Fibroblast of peridontal ligament (primary cell): ENCODE results near the gene GMEB1.
"Not testable (repeated sequence)": the region's sequence is repeated elsewhere in the genome, so short reads cannot be mapped to it uniquely, and the experiment has no call there.

Experiments
- DNase-seq: peaks from one replicate; pipeline ENCODE4 v3.0.0-alpha.2; 2010; ENCODE audit errors: extremely low read depth

The GMEB1 gene, protein sequence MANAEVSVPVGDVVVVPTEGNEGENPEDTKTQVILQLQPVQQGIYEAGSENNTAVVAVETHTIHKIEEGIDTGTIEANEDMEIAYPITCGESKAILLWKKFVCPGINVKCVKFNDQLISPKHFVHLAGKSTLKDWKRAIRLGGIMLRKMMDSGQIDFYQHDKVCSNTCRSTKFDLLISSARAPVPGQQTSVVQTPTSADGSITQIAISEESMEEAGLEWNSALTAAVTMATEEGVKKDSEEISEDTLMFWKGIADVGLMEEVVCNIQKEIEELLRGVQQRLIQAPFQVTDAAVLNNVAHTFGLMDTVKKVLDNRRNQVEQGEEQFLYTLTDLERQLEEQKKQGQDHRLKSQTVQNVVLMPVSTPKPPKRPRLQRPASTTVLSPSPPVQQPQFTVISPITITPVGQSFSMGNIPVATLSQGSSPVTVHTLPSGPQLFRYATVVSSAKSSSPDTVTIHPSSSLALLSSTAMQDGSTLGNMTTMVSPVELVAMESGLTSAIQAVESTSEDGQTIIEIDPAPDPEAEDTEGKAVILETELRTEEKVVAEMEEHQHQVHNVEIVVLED

DNA sequence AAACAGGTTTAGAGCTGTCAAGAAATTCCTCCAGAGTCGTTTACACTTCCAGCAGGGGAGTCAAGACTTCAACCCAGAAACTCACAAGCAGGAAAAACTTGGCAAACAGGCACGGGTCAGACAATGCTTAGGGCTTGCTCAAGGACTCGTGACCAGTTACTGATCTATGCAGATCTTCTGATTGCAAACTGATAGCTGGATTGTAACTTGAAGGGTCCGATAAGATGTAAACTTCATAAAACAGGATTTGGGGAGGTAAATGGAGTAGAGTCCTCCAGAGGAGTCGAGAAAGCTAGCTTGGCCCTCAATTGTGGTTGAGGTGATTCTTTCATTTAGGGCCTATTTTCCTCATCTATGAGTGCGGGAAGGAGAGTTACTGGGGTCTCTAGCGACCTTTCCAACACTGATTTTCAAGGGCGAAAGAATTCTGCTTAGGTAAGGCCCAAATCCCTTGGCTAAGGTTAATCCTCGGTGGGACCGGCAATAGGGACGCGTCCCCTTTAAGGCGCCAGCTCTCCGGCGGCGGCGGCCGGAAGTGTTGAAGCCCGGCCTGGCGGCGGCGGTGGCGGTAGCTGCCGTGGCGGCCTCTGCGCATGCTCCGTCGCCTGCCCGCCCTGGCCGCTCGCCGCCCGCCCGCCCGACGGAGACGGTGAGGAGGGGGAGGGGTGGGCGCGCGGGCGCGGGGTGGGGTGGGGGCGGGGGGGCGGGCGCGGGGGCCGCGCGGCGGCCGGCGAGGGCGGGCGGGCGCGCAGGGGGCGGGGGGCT is at the start of gene GMEB1:
GMEB1 (plus strand) TSS at position 594 of the 765 bp plus-strand sequence. CDS start 14,829 bp downstream, outside the sequence.
- DNase-seq: peak; percentile 72

DNA sequence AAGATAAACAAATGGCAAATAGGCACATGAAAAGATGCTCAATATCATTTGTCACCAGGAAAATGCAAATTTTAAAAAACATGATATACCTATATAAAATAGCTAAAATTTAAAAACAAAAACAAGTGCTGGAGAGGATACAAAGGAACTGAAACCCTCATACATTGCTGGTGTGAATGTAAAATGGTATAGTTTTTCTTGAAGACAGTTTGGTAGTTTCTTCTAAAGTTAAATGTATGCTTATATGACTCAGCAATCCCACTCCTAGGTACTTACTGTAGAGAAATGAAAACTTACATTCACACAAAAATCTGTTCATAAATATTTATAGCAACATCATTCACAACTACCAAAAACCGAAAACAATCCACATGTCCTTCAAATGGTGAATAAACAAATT is 36.9 kb upstream of the GMEB1 start:
- DNase-seq: no peak

DNA sequence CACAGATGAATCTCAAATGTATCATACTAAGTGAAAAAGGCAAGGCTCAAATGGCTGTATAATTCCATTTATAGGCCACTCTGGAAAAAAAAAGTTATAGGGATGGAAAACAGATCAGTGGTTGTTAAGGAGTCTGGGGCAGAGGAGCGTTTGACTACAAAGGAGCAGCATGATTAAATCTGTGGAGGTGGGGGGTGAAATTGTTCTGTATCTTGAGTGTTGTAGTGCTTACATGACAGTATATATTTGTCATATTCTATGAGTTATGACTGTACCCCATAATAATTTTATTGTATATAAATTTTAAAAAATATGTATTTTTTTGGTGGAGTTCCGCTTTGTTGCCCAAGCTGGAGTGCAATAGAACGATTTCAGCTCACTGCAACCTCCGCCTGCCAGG is 36.0 kb upstream of the GMEB1 start:
- no peak for DNase-seq

DNA sequence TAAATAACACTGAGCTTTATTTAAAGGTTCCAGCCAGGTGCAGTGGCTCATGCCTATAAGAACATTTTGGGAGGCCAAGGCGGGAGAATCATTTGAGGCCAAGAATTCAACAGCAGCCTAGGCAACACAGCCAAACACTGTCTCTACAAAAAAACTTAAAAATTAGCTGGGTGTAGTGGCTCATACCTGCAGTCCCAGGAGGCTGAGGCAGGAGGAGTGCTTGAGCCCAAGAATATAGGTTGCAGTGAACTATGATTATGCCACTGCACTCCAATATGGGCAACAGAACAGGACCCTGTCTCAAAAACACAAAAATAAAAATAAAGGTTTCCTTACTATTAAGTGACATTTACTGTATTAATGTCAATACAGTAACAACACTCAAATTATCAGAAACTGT is 27.8 kb upstream of the GMEB1 start:
- no peak for DNase-seq

DNA sequence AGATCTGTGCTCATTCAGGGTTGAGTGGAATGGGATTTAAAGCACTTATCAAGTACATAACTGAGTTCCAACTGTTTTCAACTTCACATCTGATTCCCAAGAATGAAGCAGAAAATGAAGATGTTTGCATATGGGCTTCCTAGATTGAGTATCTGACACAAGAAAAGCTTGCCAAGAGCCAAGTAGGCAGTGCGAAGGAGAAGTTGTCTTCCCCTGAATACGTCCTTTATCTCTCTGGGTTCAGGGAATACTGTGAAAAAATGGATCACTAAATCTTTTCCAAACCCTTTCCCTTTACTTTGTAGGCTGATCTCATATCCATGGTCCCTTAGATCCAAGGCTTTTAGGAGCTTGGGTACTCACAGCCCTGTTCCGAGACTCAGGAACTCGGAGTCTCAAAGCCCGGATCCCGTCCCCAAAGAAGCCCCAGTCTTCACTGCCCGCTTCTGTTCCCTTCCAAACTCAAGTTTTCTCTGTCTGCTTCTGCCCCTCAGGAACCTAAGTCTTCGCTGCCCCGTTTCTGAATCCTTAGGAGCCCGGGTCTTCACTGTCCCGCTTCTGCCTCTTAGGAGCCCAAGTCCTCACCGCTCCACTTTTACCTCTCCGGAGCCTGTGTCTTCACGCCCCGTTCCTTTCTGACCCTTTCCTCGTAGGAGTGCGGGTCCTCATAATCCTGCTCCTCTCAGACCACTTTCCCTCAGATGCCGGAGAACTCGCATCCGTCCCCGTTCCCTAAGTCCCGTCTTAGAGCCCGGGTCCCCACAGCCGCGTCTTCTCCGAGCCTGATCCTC is 26.3 kb upstream of the GMEB1 start:
- no peak for DNase-seq

DNA sequence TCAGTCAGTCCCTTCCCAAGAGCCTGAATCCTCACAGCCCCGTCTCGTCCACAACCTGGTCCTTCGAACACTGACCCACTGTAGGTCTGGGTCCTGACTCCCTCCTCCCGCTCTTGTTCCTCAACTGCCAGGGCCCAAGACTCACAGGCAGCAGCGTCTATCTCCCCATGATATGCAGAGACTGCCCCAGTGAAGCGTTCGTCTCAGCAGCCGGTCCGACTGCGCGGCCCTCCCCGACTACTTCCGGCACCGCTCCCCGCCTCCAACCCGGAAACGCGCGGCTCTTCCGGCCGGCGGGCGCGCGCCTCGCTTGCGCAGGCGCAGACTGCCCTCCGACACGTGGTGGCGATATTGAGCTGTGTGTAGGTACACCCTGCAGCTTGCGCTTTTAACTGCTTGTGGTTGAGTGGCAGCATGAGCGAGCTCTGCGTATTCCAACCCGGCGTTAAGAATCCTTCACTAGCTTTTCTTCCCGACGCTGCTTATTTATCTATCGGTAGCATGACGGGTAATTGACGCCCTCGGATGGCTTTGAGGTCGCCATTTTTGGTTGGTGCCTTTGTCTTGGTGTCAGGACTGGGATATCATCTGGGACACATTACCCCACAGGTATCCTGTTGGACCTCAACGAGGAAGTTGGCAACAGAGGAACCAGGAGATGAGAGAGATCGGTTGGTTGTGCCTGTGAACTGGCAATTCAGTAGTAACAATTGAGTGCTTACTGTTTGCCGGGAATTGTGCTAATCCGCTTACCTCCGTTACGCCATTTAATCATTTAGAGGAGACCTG is 25.5 kb upstream of the GMEB1 start, which contains the start of gene TAF12:
TAF12 (minus strand) TSS at position 221 of the 789 bp plus-strand sequence. CDS start 20,986 bp downstream, outside the sequence.
- peak; percentile 93 for DNase-seq

DNA sequence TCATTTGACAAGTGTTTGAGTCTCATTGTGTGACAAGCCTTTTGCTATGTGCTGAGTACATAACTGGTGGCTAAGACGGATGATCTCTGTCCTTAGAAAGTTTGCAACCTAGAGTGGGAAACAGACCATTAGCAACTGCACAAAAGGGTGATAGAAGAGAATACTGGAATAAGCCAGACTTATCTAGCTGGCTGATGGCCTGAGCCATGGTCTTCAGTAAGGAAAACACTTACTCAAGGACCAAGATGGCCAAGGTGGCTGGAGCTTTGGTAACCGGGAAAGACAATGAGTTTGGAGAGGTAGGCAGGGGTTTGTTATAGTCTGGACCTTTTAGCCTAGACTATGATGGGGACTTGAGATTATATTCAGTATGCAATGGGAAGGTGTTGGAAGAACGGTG is 24.1 kb upstream of the GMEB1 start:
- DNase-seq: no peak

DNA sequence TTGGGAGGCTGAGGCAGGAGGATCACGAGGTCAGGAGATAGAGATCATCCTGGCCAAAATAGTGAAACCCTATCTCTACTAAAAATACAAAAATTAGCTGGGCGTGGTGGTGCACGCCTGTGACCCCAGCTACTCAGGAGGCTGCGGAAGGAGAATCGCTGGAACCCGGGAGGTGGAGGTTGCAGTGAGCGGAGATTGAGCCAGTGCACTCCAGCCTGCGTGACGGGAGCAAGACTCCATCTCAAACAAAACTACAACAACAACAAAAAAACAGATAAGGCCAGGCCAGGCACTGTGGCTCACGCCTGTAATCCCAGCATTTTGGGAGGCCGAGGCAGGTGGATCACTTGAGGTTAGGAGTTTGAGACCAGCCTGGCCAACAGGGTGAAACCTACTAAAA is 23.2 kb upstream of the GMEB1 start:
- DNase-seq: not testable (repeated sequence)

DNA sequence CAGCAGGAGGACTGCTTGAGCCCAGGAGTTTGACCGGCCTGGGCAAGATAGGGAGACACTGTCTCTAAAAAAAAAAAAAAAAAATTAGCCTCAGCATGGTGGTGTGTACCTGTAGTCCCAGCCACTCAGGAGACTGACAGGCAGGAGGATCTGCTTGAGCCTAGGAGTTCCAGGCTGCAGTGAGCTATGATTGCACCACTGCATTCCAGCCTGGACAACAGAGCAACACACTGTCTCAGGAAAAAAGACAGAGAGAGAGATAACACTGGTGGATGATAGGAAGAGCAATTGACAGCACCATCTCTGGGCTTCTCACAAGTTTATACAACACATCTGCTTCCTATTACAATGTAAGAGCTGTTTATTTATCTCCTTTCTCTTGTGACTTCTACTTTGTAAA is 22.5 kb upstream of the GMEB1 start:
- peak; percentile 65 for DNase-seq

DNA sequence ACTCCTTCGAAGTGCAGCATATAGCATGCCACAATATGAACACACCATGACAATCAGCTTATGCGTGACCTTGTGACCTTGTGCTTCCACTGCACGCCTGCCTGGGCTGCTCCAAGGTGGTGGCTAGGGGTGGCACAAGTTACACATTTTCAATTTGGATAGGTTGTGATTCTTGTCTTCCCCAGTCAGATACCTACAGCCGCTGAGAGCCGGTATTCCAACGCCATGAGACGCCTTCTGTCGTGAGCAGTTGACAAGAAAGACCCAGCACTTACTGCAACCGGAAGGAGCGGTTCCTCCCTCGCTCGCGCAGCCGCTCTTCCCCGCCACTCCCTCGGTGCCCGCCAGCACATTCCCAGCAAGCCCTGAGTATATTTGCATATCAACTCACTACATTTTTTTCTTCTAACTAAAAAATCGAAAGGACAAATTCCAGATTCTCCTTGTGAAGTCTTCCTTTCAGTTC is 20.5 kb upstream of the GMEB1 start:
- DNase-seq: no peak

DNA sequence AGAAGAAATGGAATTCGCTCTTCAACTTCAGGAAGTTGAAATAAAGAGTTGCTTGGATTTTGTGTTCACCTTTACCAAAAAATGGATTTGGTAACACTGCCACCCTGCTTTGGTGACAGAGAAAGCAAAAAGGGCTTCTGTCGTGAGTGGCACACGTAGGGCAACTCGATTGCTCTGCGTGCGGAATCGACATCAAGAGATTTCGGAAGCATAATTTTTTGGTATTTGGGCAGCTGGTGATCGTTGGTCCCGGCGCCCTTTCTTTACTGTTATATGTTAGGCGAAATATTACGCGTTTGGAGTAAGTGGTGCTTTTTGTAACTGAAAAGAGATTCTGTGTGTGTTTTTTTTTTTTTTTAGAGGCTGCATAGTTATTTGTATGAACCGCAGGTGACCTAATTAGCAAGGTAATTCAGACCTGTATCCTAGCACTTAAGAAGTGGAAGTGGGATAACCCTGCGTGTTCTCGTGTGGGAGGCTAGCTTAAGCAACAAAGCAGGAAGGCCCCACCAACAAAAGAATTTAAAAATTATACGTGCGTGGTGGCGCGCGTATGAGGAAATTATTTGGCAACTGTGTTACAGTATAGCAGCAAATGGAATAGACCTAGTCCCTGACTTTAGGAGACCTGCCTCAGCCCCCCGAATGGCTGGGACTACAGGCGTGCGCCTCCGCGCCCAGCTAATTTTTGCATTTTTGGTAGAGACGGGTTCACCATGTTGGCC is 19.9 kb upstream of the GMEB1 start, which contains the start of gene RNU11:
RNU11 (plus strand) TSS at position 127 of the 725 bp plus-strand sequence.
- peak; percentile 99 for DNase-seq

DNA sequence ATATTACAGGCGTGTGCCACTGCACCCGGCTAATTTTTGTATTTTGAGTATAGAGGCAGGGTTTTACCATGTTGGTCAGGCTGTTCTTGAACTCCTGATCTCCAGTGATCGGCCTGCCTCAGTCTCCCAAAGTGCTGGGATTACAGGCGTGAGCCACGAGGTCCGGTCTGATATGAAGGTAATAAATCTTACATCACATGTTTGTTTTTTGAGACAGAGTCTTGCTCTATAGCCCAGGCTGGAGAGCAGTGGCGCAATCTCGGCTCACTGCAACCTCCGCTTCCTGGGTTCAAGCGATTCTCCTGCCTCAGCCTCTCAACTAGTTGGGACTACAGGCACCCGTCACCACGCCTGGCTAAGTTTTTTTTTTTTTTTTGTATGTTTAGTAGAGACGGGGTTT is 15.5 kb upstream of the GMEB1 start:
- DNase-seq: not testable (repeated sequence)

DNA sequence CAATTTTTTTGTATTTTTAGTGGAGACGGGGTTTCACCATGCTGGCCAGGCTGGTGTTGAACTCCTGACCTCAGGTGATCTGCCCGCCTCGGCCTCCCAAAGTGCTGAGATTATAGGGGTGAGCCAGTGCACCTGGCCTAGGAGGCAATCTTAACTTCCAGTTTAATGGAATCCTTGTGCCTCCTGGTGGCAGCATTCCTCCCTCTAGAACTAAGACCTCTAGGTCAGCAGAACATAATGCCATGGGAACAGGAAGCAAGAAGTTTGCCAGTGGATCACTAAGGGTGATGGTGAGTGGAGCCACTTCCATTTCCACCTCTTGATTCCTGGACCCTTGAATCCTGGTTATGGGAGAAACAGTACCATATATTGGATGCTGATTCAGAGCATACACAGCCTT is 14.7 kb upstream of the GMEB1 start:
- DNase-seq: peak; percentile 43

DNA sequence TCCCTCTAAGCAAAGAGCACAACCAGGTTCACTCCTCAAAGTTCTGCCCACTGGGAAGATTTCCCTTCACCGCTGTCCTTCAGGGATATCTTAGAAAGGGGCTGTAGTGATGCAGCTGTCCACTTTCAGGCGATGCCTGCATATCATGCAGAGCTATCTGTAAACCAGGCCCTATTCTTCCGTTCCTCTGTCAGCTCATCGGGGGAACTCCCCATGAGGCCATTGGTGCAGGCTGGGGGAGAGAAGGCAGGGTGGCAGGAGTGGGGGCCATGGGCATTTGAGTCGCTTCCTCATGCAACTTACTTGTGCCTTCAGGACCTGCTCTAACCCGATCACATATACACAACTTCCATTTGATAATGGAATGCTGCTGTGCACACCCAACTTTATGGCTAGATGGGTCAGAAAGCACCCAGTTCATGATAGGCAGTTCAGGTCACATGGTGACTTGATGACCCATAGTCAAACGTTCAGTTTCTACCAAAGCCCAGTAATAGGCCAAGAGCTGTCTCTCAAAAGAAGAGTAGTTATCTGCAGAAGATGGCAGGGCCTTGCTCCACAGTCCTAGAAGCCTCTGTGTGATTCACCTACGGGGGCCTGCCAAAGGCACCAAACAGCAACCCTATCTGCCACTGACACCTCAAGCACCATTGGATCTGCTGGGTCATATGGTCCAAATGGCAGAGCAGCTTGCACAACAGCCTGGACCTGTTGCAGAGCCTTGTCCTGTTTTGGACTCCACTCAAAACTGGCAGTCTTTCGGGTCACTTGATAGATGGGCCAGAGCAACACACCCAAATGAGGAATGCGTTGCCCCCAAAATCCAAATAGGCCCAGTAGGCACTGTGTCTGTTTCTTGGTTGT is 12.9 kb upstream of the GMEB1 start:
- not testable (repeated sequence) for DNase-seq

DNA sequence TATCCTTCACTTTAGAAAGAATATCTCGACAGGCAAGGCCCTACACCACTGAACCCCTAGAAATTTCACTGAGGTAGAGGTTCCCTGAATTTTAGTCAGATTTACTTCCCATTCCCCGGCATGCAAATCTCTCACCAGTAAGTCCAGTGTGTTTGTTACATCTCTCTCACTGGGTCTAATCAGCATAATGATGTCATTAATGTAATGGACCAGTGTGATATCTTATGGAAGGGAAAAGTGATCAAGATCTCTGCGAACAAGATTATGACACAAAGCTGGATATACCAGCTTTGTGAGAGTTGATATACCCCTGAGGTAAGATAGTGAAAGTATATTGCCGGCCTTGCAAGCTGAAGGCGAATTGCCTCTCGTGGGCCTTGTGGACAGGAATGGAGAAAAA is 12.2 kb upstream of the GMEB1 start:
- DNase-seq: no peak

DNA sequence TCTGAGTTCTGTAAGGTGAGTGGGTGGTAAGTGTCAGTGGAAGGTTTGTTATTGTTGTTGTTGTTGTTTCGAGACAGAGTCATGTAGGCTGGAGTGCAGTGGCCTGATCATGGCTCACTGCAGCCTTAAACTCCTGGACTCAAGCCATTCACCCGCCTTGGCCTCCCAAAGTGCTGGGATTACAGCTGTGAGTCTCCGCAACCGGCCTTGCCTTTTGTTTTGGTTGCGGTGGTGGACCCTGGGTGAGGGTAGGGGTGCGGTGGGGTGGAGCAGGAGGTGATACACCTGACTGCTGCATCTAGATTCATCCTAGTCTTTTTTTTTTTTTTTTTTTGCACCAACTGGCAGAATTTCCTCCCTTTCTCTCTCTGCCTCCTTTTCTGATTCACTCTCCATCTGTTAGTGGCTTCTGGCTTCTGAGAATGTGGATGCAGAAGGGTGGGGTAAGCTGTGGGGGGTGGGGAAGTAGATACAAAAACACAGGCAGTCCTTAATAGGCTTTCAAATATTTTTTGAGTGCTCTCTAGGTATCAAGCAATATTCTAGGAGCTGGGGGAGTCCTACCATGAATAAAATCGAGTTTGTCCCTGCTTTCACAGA is 4.6 kb upstream of the GMEB1 start:
- DNase-seq: peak; percentile 8

DNA sequence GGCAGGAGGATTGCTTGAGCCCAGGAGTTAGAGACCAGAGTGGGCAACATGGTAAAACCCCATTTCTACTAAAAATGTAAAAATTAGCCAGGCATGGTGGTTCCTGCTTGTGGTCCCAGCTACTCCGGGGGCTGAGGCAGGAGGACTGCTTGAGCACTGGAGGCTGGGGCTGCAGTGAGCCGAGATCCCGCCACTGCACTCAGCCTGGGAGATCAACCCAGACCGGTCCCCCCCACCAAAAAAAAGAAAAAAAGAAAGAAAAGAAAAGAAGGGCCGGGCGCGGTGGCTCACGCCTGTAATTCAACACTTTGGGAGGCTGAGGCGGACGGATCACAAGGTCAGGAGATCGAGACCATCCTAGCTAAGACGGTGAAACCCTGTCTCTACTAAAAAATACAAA is 1.8 kb upstream of the GMEB1 start:
- no peak for DNase-seq

DNA sequence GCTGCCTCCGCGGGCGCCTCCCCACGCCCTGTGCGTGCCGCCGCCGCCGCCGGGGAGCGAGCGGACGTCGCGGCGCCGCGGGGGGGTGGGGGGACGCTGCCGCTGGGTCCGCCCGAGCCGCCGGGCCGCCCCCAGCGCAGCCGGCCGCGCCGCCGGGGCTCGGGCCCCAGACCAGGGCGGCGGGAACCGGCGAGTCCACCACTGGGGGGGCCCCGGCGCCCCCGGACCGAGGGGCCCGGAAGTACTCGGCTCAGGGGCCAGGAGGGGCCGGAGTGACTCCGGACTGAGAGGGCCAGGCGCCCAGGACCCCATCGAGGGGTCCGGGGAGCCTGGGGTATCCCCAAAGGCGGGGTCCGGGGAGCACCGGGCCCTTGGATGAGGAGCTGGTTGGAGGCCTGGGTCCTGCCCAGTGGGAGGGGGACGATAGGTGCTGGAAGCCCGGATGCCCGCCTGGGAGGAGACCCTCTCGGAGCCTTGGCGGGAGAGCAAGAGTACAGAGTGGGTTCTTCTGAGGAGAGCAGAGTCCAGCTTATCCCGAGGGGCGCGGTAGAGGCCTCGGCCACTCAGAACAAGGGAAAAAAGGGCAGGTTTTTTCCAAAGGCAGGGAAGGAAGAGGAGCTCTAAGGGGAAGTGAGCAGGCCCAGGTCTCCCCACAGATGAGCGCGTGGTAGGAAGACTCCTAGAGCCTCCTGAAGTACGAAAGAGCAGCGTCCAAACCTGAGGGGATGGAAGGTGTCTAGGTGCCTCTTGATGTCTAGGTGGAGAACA is 556 bp downstream of the GMEB1 start:
- peak; percentile 40 for DNase-seq
